GM21526 (cell line): ENCODE data around the gene SERPINA5.

ENCODE experiments used
- ATAC-seq: cut with Tn5 transposase; IDR thresholded peaks from one replicate; pipeline ENCODE4 v1.9.1; 2021; ENCODE audit warnings: moderate library complexity; ENCODE audit not compliant: unreplicated experiment, low FRiP score

SERPINA5 gene

DNA sequence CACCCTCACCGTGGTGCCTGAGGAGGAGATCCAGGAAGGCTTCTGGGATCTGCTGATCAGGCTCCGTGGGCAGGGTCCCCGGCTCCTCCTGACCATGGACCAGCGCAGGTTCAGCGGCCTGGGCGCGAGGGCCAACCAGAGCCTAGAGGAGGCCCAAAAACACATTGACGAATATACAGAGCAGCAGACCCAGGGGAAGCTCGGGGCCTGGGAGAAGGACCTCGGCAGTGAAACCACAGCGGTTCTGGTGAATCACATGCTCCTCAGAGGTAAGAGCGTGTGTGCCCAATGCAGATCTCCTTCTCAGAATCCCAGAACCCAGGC lies 60.4 kb downstream of the SERPINA5 start:
- no peak for ATAC-seq
